DMS79 (cell line): ENCODE results near the gene IFI27L2.

Experiments
- DNase-seq: peaks from one replicate; lab custom pipeline; 2025; lab: John Stamatoyannopoulos, UW

IFI27L2 gene

GRCh38 chr14:94123296-94123695, 6.1 kb downstream of the IFI27L2 start:
- no peak for DNase-seq

DNA sequence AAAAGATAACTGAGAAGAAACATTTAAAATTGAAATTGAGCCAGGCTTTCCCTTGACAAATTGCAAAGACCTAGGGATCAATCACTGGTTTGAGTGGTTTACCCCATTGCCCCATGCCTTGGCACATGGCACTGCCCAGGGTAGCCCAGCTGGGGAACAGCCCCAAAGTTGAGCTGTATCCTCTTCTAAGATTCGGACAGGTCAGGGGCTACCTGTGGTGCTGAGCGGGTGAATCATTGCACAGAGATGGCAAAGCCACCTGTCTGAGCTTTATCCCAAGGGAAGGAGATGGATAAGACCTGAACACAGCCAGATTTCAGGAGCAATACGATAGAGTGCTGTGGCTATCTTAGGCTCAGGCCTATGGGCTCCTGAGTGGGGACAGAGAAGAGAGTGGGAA, 7.0 kb downstream of the IFI27L2 start:
- no peak for DNase-seq

- DNase-seq: no peak
These were observed 7.9 kb downstream of the IFI27L2 start for GRCh38 chr14:94121485-94121884.

DNA sequence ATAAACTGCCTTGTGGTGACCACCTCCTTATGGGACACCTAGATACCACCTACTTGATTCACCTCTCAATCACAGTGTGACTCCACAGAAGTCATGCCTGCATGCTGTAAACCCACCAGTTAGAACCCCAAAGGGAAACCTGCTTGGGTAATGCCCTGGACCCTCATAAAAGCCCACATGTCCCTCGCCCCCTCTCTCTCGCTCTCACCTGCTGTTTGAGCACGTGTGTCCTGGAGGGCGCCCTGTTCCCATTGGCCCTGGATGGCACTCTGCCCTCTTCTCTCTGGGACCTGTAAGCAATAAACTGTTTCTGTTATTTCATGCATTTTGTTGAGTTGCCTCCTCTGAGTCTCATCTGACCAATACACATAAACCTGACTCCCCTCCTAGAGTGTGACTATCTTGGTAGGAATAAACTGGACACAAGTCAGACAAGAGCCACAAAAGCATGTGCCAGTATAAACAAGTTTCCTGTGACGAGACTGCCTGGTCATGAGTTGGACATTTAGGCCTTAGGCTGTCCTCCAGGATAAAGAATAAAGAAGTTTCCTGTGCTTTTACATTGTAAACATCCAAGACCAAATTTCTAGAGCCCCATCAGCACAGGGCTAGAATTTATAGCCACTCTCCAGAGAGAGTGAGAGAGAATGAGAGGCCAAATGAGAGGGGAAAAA, 8.6 kb downstream of the IFI27L2 start:
- DNase-seq: no peak

GRCh38 chr14:94119071-94119470, 10.3 kb downstream of the IFI27L2 start:
- no peak for DNase-seq

DNA sequence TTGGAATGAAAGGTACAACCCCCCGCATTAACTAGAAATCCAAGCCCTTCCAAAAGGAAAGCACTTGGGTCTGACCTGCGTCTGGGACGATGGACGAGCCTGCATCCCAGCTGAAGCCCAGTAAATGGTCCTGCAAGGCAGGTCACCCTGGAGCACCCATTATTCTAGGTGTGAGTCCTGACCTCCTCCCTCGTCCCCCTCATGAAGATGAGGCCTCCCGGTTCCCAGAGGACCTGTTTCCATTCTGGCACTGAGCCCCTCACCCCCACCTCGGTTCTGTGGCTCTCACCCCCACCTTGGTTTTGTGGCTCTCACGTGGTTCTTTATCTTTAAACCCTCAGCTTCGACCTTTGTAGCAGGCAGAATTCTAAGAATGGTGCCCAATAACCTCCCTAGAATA, 11.5 kb downstream of the IFI27L2 start:
- DNase-seq: no peak

GRCh38 chr14:94116701-94117100, 12.7 kb downstream of the IFI27L2 start:
- DNase-seq: no peak

- no peak for DNase-seq
These were observed 13.8 kb downstream of the IFI27L2 start for GRCh38 chr14:94115631-94116030.

GRCh38 chr14:94115058-94115591, 14.3 kb downstream of the IFI27L2 start:
- DNase-seq: no peak

GRCh38 chr14:94114589-94115057, 14.8 kb downstream of the IFI27L2 start:
- DNase-seq: no peak

GRCh38 chr14:94113908-94114588, 15.4 kb downstream of the IFI27L2 start:
- no peak for DNase-seq

- no peak for DNase-seq
These were observed 15.9 kb downstream of the IFI27L2 start for GRCh38 chr14:94113490-94113889.

GRCh38 chr14:94113073-94113472, 16.3 kb downstream of the IFI27L2 start:
- no peak for DNase-seq

GRCh38 chr14:94112513-94113063, 16.8 kb downstream of the IFI27L2 start:
- no peak for DNase-seq

- no peak for DNase-seq
These were observed 17.9 kb downstream of the IFI27L2 start for GRCh38 chr14:94111276-94112095.

GRCh38 chr14:94110552-94111181, 18.7 kb downstream of the IFI27L2 start, which contains the start of gene IFI27:
IFI27 (plus strand) TSS chr14:94110736.
- no peak for DNase-seq

DNA sequence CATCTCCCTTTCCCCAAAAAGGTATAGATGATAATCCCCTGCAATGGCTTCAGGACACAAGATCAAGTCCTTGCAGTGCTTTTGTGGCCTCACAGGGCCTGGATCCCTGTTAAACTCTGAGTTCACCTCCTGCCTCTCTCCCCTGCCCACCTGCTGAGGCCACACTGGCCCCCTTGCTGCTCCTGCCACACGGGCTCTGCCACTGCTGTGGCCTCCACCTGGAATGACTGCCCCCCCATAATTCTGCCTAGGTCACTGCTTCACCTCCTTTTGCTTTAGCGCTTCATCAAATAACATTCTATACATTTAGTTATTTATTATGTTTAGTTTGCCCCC, 19.5 kb downstream of the IFI27L2 start:
- DNase-seq: no peak

GRCh38 chr14:94104731-94105130, 24.7 kb downstream of the IFI27L2 start:
- no peak for DNase-seq

GRCh38 chr14:94103554-94104150, 25.8 kb downstream of the IFI27L2 start:
- no peak for DNase-seq

DNA sequence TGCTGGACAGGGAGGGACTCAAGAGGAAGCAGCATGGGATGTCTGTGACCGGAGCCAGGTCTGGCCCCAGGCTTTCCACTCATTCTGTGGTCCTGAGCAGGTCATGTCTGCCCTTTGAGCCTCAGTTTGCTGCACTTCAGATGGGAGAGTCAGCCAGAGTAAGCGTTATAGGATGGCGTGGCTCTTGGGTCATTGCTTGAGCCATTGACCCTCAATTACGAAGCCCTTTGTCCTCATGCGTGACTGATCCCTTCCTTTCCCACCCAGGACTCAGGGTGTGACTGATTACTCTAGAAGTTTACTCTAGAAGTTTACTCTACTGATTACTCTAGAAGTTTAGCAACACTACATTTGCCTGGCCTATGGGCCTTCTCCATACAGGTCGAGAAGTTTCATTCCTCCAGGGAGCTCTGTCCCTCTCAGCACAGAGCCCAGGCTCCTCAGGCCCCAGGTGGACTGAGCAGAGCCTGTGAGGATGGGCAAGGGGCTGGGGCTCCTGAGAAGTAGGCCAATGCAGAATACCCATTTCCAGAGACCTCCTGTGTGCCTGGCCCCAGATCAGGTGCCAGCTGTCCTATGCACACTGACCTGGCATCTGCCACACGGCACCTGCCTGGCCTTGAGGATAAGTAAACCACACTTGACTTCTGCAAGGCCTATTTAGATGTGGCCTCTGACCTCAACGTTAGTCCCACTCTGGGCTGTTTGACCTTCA, 26.5 kb downstream of the IFI27L2 start:
- no peak for DNase-seq

DNA sequence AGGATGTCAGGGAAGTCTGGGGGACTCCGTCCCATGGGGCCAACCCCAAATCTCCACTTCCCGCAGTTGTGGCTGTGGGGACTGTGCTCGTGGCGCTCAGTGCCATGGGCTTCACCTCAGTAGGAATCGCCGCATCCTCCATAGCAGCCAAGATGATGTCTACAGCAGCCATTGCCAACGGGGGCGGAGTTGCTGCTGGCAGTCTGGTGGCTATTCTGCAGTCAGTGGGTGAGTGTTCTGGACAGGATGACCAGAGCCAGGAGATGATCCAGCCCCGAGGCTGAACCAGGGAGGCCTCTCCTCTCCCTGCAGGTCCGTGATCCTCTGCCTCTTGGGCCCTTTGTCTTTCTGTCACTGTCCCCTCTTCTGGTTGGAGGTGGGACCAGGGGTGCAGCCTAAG, 27.7 kb downstream of the IFI27L2 start:
- DNase-seq: no peak
